GM19193 (cell line): ENCODE results near the gene CDR2L.

ENCODE experiments used
- POLR2A ChIP-seq: IDR thresholded peaks from 4 replicates; pipeline ENCODE4 v1.6.1; 2011; ENCODE audit not compliant: insufficient read depth, insufficient read length; ENCODE audit errors: extremely low read depth

The CDR2L gene

DNA sequence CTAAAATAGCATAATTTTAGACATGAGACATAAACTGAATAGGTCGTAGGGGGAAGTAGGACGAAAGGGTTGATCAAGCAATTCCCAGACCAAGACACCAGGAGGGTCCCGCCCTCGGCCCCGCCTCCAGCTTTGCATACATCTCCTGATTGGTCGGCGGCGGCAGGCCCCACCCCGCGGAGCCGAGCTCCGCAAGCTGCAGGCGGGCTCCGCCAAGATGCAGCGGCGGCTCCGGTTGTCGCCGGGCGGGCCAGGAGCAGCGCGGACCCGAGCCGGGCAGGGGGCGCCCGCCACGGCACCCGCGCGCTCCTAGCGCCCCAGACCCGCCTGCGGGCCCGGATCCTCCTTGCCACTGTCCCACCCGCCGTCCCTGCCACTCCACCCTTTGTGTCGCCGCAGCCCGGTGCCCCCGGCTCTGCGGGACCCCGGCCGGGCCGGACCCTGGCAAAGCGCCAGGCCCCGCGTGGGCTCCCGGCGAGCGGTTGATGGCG is at the start of gene CDR2L:
Gene CDR2L (plus strand): TSS at position 215 of the 491 bp plus-strand sequence. CDS start 412 bp downstream, outside the sequence.
- TF ChIP-seq POLR2A: no peak

DNA sequence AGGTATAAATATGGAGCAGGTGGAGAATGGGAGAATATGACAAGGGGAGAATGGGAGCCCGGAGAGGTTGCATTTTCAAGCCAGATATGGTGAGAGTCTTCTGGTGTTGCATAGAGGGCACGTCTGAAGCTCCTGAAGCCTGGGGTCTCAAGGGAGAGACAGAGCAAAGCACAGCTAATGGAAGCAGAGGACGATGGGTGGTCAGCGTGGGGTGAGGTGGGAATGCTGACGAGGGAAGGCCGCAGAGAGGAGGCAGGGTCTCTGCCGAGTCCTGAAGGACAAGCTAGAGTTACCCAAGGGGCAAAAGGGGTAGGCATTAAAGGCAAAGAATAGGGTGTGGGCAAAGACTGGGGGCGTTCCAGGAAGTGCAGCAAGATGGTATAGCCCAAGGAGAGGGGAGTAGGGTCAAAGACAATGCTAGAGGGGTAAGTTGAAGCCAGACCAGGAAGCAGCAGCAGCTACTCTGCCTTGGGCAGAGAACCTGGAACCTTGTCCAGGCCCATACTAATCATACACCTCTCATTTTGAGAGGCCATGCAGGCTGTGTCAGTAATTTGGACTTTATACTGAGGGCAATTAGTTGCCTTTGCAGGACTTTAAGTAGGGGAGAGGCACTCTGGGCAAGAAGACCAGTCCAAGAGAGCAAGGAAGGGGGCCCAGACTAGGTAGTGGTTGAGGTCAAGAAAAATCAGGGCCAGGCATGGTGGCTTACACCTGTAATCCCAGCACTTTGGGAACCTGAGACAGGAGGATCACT is 49.1 kb upstream of the CDR2L start:
- no peak for TF ChIP-seq POLR2A

DNA sequence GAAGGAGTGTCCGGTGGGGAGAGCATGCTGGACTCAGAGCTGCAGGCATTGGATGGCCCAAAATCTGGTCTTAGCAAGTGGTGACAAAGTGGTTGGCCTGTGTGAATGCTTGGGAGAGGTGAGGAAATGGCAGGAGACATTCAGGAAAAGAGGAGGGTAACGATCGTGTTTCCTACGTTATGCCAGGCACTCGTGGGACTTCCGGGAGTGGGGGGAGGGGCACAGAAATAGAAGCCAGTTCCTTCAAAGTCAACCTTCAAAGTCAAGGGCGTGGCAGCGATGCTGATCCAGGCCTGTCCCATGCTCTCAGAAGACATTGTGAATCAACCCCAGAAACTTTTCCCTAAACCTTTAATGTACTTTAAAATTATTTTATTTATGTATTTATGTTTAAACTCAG is 47.9 kb upstream of the CDR2L start:
- TF ChIP-seq POLR2A: no peak

DNA sequence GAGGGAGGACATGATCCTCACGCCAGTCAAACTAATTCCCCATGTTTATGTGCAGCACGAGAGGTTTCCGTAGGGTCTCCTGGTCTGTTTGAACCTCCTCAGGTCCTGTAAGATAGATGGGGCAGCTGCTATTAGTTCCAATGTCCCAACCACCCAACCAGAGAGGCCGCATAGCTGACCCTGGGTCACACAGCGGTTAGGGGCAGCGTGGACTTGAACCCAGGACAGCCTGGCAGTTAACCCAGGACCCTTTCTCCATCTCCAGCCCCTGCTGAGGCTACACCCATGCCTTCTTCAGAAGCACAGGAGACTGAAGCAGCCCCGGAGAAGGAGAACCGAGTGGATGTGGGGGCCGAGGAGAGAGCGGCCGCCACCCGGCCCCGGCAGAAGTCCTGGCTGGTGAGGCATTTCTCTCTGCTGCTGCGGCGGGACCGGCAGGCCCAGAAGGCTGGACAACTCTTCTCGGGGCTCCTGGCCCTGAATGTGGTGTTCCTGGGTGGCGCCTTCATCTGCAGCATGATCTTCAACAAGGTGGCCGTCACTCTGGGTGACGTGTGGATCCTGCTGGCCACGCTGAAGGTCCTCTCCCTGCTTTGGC is 46.2 kb upstream of the CDR2L start:
- no peak for TF ChIP-seq POLR2A

DNA sequence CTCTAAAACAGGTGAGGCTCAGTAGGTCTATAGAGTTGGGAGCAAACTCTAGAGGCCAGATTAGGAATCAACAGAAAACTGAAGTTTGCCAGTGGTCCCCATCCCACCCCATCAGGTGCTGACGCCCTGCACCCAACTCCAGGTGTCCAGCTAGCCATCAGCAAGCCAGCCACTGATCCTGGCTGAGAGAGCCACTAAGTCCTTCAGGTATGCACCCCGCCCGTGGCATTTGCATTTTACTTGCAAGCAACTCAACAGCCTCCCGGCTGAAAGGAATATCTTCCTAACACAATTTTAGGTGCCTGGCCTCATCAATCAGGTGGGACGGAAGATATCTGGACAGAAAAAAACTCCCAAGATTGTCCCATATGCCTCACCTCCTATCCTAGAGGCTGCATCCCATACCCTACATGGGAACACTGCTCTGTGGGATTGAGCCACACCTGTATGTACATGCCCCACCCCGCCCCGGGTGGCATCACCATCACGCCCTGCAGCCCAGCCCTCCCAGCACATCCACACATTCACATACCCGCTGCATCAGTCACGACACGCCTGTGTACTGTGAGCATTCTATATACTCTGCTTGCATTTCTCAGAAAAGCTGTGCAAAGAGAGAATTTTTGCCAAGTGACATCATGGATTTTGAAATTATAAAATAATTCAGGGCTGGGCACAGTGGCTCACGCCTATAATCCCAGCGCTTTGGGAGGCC is 43.5 kb upstream of the CDR2L start:
- TF ChIP-seq POLR2A: no peak

DNA sequence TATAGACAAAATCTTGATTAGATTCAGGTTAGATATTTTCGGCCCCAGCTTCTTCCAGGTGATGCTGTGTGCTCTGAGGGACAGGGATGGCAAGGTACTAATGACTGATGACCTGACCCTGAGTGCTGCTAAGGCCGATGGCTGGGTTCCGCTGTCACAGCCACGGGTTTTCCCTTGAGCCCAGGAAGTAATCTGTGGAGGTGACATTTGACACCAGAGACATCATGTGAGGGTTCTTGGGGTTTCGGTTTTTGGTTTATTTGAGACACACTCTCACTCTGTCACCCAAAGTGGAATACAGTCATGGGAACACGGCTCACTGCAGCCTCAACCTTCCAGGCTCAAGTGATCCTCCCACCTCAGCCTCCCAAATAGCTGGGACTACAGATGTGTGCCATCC is 41.9 kb upstream of the CDR2L start:
- TF ChIP-seq POLR2A: no peak

DNA sequence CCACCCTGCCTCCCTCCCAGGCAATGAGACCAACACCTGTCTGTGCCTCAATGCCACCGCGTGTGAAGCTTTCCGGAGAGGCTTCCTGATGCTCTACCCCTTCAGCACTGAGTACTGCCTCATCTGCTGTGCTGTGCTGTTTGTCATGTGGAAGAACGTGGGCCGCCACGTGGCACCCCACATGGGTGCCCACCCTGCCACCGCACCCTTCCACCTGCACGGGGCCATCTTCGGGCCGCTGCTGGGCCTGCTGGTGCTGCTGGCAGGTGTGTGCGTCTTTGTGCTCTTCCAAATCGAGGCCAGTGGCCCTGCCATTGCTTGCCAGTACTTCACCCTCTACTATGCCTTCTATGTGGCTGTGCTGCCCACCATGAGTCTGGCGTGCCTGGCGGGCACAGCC is 40.8 kb upstream of the CDR2L start:
- no peak for TF ChIP-seq POLR2A

DNA sequence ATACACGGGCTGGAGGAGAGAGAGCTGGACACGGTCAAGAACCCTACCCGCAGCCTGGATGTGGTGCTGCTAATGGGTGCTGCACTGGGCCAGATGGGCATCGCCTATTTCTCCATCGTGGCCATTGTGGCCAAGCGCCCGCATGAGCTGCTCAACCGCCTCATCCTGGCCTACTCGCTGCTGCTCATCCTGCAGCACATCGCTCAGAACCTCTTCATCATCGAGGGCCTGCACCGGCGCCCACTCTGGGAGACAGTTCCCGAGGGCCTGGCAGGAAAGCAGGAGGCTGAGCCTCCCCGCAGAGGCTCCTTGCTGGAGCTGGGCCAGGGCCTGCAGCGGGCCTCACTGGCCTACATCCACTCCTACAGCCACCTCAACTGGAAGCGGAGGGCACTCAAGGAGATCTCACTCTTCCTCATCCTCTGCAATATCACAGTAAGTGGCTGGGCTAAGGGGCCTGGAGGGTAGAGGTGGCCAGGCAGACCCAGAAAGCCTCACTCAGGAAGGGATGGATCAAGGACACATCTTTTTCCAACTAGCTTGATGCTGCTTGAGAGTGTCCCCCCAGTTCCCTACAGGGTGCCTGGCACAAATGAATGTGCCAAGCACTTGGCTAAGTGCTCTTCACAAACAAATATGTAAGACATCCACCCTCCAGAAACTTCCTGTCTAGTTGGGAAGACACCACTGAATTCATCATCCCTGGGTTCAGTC is 40.2 kb upstream of the CDR2L start:
- no peak for TF ChIP-seq POLR2A

DNA sequence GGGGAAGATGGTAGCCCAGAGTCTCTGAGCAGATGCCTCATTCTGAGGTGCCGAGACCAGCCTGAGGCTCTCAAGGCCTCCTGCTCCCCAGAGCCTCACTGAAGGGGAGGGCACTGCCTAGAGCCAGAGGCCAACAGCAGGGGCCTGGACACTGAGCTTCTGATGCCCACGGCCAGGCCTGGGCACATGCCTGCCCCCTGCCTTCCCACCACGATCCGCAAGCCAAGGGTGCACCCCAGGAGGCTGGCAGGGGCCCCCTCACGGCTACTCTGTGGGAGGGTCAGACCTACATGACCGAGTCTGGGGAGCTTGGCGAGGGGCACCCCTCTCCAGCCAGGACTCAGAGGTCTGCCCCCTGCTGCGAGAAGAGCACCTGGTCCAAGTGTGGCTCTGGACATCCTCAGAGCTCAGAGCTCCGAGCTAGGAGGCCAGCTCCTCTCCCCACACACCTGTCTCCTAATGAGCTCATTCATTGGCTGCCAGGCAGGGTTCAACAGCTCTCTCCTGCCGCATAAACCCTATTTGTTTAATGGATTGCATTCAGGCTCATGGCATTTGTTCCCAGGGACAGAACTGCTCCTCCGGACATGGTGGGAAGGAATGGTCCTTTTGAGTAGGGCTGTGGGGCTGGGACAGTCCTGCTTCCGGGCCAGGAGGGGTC is 37.8 kb upstream of the CDR2L start:
- TF ChIP-seq POLR2A: no peak

DNA sequence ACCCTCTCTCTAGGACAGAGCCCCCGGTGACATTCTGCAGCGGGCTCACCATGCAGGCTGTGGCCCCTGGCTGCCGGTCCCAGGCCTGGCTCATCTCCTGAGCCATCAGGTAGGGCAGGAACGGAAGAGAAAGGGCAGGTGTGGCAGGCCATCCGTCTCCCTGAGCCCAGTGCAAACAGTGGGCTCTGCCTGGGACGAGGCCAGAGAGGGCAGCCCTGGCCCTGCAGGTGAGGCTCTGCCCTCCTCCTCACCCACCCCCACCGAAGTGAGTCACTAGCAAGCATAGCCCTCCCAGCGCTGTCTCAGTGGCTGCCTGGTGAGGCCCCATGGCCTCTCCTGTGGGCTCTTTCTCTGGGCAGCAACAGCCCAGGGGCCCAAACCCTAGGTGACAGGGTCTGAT is 37.2 kb upstream of the CDR2L start:
- no peak for TF ChIP-seq POLR2A

DNA sequence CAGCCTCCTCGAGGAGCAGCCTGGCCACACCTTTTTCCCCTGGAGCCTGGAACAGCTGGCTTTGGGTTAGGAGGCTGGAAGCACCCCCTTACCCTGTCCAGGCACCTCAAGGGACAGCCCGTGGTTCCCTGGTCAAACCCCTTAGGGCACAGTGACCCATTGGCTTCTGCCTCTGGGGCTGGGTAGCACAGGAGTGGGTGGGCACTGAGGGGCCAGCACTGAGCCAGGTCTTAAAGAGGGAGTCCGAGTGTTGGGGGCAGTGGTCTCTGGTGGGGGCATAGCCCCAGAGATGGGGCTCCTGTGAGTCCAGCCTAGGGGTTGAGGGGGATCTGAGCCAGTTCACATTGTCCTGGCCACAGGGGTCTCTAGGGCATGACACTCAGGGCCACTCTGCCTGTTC is 36.4 kb upstream of the CDR2L start:
- no peak for TF ChIP-seq POLR2A

DNA sequence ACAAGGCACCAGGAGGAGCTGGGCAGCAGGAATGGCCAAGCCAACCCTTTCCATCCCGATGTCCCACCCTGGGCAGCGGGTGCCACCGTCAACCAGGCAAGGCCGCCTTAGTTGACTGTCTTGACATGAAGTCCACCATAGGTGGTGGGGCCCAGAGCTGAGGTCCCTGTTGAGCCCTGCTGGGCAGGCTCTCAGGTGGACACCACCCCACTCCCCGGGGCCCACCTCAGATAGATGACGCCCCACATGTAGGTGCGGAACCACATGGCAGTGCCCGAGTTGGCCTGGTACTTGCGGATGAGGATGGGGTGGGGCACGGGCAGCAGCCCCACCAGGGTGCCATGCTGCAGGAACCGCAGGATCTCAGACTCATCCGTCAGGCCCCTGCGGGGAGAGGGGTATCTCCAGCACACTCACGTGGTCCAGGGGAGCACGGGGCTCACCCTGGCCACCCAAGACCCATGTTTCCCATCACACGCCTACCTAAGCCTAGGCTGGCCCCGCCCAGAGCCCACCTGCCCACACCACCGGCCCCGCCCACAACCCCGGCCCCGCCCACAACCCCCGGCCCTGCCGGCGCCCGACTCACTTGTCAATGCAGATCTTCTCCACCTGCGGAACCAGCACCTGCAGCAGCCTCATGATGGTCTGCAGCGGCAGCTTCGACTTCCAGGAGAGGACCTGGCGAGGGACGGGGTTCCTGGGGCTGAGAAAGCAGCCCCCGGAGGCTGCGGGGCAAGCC is 35.6 kb upstream of the CDR2L start:
- no peak for TF ChIP-seq POLR2A

DNA sequence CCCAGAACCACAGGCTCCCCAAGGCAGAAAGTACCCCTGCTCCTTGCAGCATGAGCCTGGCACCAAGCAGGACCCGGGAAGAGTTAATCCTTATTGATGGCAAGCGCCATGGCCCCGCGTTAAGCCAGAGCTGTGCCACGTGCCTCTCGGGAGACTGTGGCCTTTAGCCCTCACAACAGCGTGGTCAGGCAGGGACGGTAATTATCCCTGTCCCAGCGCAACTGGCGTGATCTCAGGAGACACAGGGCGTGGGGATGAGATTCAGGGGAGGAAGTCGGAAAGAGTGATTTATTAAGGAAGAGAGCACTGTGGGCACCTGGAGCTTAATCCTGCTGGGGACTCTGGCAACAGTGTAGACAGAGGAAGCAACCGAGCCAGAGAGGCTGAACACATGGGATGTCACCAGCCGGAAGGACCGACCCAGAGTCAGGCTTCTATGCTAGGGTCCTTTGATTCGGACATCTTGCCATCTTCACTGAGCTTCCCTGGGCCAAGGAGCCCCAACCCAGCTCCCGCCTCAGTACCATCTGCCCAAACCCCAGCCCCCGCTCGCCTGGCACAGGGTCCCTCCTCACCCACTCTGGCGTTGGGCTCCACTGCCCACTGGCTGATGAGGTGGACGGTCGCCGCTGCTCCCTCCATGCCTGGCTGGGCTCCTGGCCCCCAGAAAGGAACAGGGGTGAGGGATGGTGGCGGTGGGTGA is 34.9 kb upstream of the CDR2L start:
- TF ChIP-seq POLR2A: no peak
